Adipose tissue (tissue), 3 donors: ENCODE measurements around the gene INO80C. TPM values are rescaled to one million over a fixed set of nuclear protein-coding genes. Genes with fewer than 3 reads are reported as not detected.

ENCODE experiments used
- H3K27ac ChIP-seq: one replicate; pipeline ENCODE4 v1.5.1; 2013; ENCODE audit warnings: low read depth, low read length
- WGBS, 3 donors: extraction: QIAGEN DNeasy Blood & Tissue Kit; methylation state at CpG; one replicate each; pipeline ENCODE4 v1.1.7; 2013; 5-methylcytosine and 5-hydroxymethylcytosine counted together
- polyA plus RNA-seq, 3 donors: library from polyadenylated mRNA; stranded (reverse); fragments of 200-250 nt; gene quantifications; one replicate each; pipeline ENCODE4 v1.2.3, GENCODE V29; 2013
- donor health status: healthy with polysubstance abuse.
- donor health status: Bipolar disorder and iron deficiency.
- donor health status: healthy.

Gene INO80C
- polyA plus RNA-seq, 3 donors = 9.3 to 25.1 (median 20.8) TPM

DNA sequence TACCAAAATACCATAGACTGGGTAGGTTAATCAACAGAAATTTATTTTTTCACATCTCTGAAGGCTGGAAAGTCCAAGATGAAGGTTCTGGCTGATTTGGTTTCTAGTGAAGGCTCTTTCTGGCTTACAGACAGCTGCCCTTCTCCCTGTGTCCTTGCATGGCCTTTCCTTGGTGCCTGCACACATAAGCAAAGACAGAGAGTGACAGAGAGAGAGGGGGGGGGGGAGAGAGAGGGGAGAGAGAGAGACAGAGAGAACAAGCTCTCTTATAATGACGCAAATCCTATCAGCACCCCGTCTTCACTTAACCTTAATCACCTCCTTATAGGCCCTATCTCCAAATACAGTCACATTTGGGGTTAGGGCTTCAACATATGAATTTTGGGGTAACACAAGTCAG, 53.9 kb downstream of the INO80C start:
- H3K27ac ChIP-seq = no peak overlapping the region
- 47 to 100% (median 90%) methylated on average over 2 of the region's 2 CpGs for WGBS, 3 donors

DNA sequence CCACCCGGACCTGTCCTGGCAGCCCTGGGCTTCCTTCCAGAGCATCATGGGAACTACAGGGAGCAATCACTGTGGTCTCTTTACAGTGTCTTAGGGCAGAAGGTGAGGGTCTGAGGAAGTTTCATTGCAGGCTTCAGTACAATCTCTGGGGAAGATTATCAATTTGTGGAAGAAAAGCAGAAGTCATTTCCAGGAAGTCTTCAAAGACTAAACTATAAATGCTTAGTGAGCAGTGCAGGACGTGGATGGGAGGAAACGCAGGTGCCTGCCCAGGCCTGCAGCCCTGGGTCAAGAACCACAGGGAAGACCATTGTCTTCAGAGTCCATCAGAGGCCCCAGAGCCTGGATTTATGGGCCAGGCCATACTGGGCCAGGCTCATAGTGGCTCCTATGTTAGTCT, 54.3 kb downstream of the INO80C start:
- no peak overlapping the region for H3K27ac ChIP-seq
- WGBS, 3 donors = 56 to 75% (median 65%) methylated on average over 3 of the region's 3 CpGs

DNA sequence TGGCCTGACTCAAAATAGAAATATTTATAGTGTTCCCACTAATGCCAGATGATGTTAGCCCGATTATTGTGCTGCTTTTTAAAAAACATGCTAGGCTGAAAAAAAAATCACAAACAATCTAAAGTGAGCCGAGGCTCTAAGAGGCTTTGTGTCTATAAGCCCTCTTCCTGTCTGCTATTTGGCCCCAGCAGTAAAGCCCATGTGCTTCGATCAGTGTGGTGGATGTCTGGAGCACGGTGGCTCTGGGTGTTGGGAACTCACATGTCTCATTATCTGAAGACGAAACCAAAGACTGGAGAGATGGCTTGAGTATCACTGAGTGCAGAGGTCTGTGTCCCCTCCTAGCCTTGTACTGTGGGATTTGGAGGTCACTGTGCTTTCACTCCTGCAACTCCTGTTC, 55.1 kb downstream of the INO80C start:
- H3K27ac ChIP-seq = no peak overlapping the region
- 60 to 75% (median 68%) methylated on average over 5 of the region's 5 CpGs for WGBS, 3 donors

DNA sequence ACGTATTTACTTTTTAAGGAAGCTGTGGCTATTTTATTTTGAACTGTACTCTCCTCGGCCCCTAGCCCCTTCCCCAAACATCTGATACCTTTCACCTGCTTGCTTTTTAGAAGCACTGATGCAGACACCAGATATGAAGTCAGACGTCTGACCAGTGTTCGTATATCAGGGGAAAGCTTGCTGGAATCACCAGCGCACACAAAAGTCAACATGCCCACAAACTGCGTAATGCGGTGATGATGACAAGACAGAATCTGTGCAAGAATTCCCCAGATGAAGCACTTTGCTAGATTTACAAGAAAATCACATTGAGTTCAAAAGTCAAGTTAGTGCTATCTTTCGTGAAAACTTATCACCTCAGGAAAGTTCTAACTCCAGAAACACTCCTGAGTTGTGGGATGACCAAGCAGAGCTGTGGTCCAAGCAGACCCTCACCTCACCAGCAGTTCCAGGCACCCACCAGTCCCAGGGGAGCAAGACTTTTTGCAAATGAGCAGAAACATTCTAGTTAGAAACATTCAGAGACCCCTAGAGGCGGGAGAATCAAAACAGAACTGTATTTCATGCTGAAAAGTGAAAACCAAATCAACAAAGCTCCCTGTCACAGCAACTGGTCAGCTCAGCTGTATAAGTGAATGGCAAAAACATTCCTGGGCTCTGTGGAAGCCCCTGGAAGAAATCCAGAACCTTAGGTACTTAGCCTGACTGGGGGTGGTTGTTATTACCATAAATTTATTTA, 55.7 kb downstream of the INO80C start:
- H3K27ac ChIP-seq = no peak overlapping the region
- 75 to 85% (median 84%) methylated on average over 9 of the region's 9 CpGs for WGBS, 3 donors

DNA sequence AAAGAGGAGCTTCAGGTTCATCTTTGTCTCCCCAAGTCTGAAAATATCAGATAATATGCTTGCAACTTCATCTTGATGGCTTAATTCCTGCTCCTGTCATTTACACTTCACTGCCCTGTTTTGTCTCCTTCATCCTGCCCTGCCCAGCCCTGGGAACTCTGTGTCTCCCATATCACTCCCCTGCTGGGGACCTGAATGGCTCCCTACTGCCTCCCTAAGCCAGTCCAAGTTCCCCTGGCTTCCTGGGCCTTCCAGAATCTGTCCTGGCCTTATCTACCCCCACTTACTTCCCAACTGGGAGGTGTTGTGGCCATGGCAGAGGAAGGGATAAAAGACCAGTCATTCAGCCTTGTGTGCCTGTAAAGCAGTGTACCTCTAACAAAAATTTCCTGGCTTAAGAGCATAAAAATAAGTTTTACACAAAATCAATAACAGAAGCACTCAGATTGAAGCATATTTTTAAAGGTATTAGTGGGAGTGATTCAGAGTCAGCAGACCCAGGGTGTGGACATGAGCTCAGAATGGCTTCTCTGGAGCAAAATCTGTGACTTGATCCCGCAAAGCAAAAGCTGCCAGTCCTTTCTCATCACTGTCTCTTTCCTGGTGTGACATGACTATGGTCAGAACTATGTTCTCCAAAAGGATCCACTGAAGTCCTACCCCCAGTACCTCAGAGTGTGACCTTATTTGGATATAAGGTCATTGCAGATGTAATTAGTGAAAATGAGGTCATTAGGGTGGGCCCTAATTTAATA, 59.1 kb downstream of the INO80C start:
- 89 to 97% (median 93%) methylated on average over 1 of the region's 1 CpG for WGBS, 3 donors
- no peak overlapping the region for H3K27ac ChIP-seq

DNA sequence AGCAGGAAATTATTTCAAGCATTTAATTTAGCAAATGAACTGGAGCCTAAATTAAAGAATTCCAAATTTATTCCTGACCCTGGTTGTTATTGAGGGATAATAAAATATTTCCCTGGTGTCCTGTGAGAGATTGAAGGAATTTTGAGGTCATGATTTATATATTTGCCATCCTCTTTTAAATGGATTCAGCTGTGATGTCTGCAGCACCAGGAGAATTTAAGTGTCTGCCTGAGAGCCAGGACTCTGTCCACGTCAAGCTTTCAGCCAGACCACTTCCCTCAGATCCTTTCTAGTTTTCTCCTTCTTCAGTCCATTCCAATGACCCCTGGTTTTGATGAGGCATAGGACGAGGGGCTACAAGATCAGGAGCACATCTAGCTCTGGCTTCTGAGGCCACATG, 59.9 kb downstream of the INO80C start:
- 67 to 79% (median 79%) methylated on average over 2 of the region's 2 CpGs for WGBS, 3 donors
- H3K27ac ChIP-seq = no peak overlapping the region

DNA sequence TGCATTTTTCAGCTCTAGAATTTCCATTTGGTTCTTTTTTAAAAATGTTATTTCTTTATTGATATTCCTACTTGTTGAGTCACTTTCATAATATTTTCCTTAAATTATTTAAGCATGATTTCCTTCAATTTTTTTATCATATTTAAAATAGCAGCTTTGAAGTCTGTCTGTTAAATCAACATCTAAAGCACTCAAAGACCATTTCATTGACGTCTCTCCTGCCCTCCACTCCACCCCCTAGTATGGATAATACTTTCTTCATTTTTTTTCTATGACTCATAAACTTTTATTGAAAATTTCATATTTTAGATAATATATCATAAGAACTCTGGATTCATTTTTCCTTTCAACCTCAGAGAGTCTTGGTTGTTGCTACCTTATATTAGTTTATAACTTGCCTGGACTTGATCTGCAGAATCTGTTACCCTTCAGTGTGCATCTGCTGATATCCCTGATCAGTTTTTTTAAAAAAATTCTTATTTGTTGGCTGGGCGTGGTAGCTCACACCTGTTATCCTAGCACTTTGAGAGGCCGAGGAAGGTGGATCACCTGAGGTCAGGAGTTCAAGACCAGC, 61.6 kb downstream of the INO80C start:
- 54 to 89% (median 84%) methylated on average over 3 of the region's 3 CpGs for WGBS, 3 donors
- no peak overlapping the region for H3K27ac ChIP-seq

DNA sequence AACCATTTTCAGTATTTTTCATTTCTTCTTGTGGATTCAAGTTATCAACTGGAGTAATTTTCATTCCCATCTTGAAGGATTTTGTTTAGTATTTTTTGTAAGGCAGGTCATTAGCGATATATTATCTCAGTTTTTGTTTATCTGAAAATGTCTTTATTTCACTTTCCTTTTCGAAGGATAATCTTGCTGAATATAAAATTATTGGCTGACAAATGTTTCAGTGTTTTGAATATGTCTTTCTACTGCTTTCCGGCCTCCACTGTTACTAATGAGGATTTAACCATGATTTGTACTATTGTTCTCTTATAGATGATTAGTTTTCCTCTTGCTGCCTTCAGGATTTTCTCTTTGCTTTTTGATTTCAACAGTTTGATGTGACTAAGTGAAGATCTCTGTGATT, 62.4 kb downstream of the INO80C start:
- no peak overlapping the region for H3K27ac ChIP-seq
- 91 to 98% (median 98%) methylated on average over 3 of the region's 3 CpGs for WGBS, 3 donors

DNA sequence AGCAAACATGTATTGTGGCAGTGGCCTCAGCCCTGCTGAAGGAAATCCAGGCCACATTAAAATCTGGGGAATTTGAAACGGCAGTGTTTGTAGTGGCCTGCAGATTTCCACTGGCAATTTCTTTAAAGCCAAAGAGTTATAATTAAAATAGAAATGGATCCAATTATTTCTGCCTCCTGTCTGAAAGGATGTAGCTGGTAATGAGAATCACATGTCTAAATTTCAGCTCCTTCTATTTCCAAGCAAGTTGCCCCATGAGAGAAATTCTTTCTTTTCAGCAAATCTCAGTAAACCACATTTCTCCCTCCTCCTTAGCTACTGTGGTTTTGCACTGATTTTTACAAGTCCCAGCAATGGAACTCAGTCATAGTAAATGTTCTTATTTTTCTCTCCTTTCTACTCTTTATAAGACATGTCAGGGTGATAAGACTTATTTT, 65.2 kb downstream of the INO80C start:
- WGBS, 3 donors = 28 to 63% (median 31%) methylated on average over 1 of the region's 1 CpG
- H3K27ac ChIP-seq = no peak overlapping the region

DNA sequence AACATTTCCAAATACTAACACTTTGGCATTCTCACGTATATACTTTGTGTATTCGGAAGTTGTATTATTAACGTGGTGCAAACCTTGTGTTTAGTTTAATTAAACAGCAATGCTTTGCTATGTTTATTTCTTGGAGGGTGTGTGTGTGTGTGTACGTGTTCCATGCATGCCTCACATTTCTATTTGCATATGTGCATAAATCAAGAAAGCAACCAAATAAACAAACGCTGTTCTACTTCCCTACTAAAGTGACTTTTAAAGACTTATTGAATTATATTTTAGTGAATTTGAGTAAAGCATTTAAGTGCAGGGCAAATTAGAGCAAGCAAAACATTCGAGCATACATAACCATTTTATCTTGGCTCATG, 66.4 kb downstream of the INO80C start:
- WGBS, 3 donors = 80 to 90% (median 89%) methylated on average over 6 of the region's 6 CpGs
- no peak overlapping the region for H3K27ac ChIP-seq

DNA sequence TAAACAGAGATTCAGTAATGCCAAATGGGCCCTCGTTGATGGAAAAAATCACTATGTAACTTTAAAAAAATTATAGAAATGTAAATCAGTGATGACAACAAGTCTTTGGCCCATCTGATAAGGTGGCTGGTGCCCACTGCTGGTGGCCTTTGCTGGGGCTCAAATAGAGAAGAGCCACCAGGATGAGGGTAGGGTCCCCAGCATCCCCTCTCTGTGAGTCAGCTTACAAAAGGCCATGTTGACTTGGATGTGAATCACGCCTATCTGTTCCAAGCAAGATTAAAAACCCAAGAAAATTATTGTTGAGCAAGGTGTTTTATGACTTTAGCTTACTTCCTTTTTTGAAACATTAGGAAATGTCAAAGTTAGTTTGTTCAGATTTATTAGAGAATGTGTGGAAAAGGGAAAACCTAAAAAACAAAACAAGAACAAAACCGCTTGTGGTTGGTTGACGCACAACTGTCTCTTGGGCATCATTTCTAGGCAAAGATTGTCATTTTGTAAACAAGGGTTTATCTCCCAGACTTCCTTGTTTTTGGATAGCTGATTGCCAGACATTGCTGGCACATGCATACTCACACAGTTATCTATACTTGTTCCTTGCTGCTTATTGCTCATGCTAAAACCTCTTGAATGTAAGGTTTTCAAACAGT, 66.9 kb downstream of the INO80C start:
- H3K27ac ChIP-seq = no peak overlapping the region
- WGBS, 3 donors = 45 to 60% (median 49%) methylated on average over 4 of the region's 4 CpGs

DNA sequence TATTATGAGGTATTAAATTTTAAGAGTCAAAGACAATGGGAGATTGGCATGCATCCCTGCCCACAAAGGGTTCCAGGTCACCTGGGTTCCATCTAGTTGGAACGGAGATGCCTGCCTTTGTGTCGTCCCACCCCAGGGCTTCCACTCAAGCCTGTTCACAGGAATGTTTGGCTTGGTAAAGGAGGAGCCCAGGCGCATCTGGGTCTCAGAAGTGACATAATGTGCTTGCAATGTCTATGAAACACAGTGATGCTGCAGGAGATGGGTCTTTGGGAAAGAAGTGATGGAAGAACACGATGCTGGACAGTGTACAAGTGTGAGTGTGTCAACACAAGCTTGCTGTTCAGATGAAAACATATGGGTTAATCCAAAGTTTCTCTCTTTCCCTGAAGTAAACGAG, 71.0 kb downstream of the INO80C start:
- WGBS, 3 donors = 87 to 91% (median 90%) methylated on average over 5 of the region's 5 CpGs

DNA sequence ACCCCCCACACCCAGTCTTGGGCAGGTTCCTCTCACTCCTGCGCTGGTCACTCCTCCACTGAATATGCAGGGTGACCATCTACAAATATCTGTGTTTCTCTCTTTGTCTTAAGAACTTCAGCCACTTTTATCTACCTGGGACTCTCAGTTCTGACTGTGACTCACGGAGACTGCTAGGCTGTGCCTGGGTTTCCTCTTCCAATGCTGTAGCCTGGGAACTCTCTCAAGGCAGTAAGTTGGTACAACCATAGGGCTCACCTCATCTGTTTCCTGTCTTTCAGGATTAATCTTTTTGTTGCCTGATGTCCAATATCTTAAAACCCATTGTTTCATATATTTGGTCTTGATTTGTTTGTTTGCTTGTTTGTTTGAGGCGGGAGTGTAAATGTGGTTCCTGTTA, 73.4 kb downstream of the INO80C start:
- WGBS, 3 donors = 88 to 92% (median 89%) methylated on average over 3 of the region's 3 CpGs
- no peak overlapping the region for H3K27ac ChIP-seq

More for the DNA sequence above, 71.0 kb downstream of the INO80C start:
- H3K27ac ChIP-seq = no peak overlapping the region

DNA sequence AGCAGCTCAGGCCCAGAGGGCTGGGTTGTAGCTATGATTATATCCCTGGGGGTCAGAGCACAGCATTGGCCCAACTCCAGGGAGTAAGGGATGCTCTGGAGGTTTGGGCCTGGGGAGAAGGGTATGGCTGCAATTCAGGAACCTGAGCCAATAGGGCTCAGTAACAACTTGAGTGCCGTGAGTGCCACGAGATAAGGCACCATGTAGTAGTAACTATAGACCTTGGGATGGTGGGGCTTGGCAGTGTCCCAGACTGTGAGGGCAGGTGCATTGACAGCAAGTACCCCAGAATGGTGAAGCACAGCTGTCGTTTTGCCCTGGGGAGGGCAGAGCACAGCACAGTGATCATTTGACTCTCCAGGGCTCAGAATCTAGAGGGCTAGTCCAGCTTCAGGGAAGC, 75.5 kb downstream of the INO80C start:
- WGBS, 3 donors = 58 to 79% (median 78%) methylated on average over 3 of the region's 3 CpGs
- H3K27ac ChIP-seq = no peak overlapping the region

DNA sequence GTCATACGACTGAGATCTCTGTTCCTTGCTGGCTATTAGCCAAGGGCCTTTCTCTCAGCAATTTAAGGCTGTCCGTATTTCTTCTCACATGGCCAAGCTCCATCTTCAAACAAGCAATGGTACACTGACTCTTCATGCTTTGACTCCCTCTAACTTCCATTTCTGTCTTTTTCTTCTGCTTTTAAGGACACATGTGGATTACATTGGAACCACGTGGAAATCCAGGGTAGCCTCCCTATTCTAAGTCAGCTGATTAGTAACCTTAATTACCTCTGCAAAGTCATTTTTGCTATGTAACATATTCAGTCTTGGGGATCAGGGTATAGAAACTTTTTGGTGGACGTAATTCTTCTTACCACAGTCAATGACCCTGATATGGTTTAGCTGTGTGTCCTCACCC, 79.2 kb downstream of the INO80C start:
- no peak overlapping the region for H3K27ac ChIP-seq
- 84 to 91% (median 87%) methylated on average over 4 of the region's 4 CpGs for WGBS, 3 donors
